Ascending aorta (tissue), 2 donors: ENCODE results near the gene PNMA6E. TPM values are rescaled to one million over a fixed set of nuclear protein-coding genes. Genes with fewer than 3 reads are reported as not detected.

Experiments used
- DNase-seq, 2 donors: peaks; one replicate each; pipeline ENCODE4 v3.0.0-alpha.2; 2019; ENCODE audit warnings: low spot score in 2 of 2
- H3K27ac ChIP-seq, 2 donors: fragments of 200-600 bp; sonication (generic); one replicate each; pipeline ENCODE4 v1.5.1; 2016 to 2017; ENCODE audit warnings: mild to moderate bottlenecking in 1 of 2
- H3K27me3 ChIP-seq: fragments of 200-600 bp; sonication (generic); one replicate; pipeline ENCODE4 v1.5.1; 2017
- H3K36me3 ChIP-seq, 2 donors: fragments of 200-600 bp; sonication (generic); one replicate each; pipeline ENCODE4 v1.5.1; 2016
- H3K4me1 ChIP-seq, 2 donors: fragments of 200-600 bp; sonication (generic); one replicate each; pipeline ENCODE4 v1.5.1; 2016 to 2017; ENCODE audit warnings: mild to moderate bottlenecking in 1 of 2
- H3K4me3 ChIP-seq, 2 donors: fragments of 200-600 bp; sonication (generic); one replicate each; pipeline ENCODE4 v1.5.1; 2016 to 2017; ENCODE audit warnings: mild to moderate bottlenecking in 1 of 2
- H3K9me3 ChIP-seq, 2 donors: fragments of 200-600 bp; sonication (generic); one replicate each; pipeline ENCODE4 v1.5.1; 2016
- CTCF ChIP-seq, 3 experiments: fragments of 200-600 bp in 2 of 3; fragments of 450-650 bp in 1 of 3; sonication (generic) in 2 of 3; IDR thresholded peaks; one replicate each; pipeline ENCODE4 v1.5.1; 2016 to 2019; ENCODE audit warnings: antibody characterized with exemption in 3 of 3, mild to moderate bottlenecking in 1 of 3, moderate library complexity in 1 of 3
- intact Hi-C: fragments of 100-400 bp; cut with DNase I; formaldehyde crosslinking; loops from one replicate; pipeline ENCODE4 v1.15.1; 2023
- total RNA-seq: library from RNA; depleted of rRNA; stranded (reverse); fragments of >200 nt; gene quantifications from one replicate; pipeline ENCODE4 v1.1.0, GENCODE V29; 2016

PNMA6E gene
- total RNA-seq, 1 donor from 2014 or later = not detected

GRCh38 chrX:153440556-153441135, 39.5 kb upstream of the PNMA6E start:
- Histone ChIP-seq H3K27ac (no peak overlapping the region), H3K4me1 (no peaks in the 10 kb centered on the region), H3K9me3 (no peaks in the 10 kb centered on the region), H3K27me3 (no peaks in the 10 kb centered on the region), H3K4me3 (no peak overlapping the region), H3K36me3 (no peaks in the 10 kb centered on the region)
- intact Hi-C loops = loop anchor here (10.0 kb wide), 1 partner anchor 406 kb away; no protein-coding TSS in a partner anchor
- DNase-seq = no peak
- TF ChIP-seq CTCF (IDR thresholded peaks at IDR 0.05) = no peak

GRCh38 chrX:153439977-153440376, 38.8 kb upstream of the PNMA6E start:
- Histone ChIP-seq H3K27me3 (no peaks in the 10 kb centered on the region), H3K9me3 (no peaks in the 10 kb centered on the region), H3K27ac (no peak overlapping the region), H3K4me1 (no peaks in the 10 kb centered on the region), H3K4me3 (no peak overlapping the region), H3K36me3 (no peaks in the 10 kb centered on the region)
- no peak for DNase-seq
- intact Hi-C loops = loop anchor here (10.0 kb wide), 1 partner anchor 405 kb away; no protein-coding TSS in a partner anchor
- TF ChIP-seq CTCF (IDR thresholded peaks at IDR 0.05) = no peak

- Histone ChIP-seq H3K4me1 (no peaks in the 10 kb centered on the region), H3K4me3 (no peak overlapping the region), H3K9me3 (no peaks in the 10 kb centered on the region), H3K36me3 (no peaks in the 10 kb centered on the region), H3K27ac (no peak overlapping the region), H3K27me3 (no peaks in the 10 kb centered on the region)
- DNase-seq = no peak
- intact Hi-C loops = no loop called here
- peak in 1 of 3 experiments; percentile 30 for TF ChIP-seq CTCF (IDR thresholded peaks at IDR 0.05)
Observed at GRCh38 chrX:153438532-153438931, 37.4 kb upstream of the PNMA6E start.

GRCh38 chrX:153435845-153436244, 34.7 kb upstream of the PNMA6E start:
- Histone ChIP-seq H3K27ac (no peak overlapping the region), H3K27me3 (no peaks in the 10 kb centered on the region), H3K36me3 (no peaks in the 10 kb centered on the region), H3K4me1 (no peaks in the 10 kb centered on the region), H3K4me3 (no peak overlapping the region), H3K9me3 (peaks cover 0 to 3% of the 10 kb centered on the region in 2 donors)
- TF ChIP-seq CTCF (IDR thresholded peaks at IDR 0.05) = no peak
- intact Hi-C loops = no loop called here
- no peak for DNase-seq

- H3K27me3 ChIP-seq = no peaks in the 10 kb centered on the region
- TF ChIP-seq CTCF (IDR thresholded peaks at IDR 0.05) = no peak
- intact Hi-C loops = no loop called here
- H3K4me1 ChIP-seq = no peaks in the 10 kb centered on the region
- no peak overlapping the region for H3K4me3 ChIP-seq
- no peak for DNase-seq
- no peak overlapping the region for H3K27ac ChIP-seq
- H3K36me3 ChIP-seq = no peaks in the 10 kb centered on the region
- H3K9me3 ChIP-seq = peaks cover 0 to 7% of the 10 kb centered on the region in 2 donors
Observed at GRCh38 chrX:153434801-153435200, 33.7 kb upstream of the PNMA6E start.
